ENCODE results near the gene CCDC197.

Gene CCDC197

DNA sequence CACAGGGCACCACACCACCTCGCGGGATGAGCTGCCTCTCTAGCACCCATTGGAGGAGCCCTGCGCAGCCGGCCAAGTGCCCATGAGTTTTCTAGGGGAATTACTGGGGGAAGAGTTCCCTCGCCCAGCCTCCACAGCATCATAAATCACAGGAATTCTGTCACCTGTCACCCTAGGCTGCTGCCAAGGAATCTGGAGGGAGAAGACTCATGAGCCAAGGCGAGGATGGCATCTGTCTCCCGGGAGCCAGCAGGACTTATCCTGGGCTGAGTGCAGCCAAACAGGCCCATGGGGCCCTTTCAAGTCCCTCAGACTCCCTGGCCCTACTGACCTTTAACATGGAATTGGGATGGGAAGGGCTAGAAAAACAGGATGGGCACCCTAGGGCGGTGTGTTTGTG, 21.2 kb downstream of the CCDC197 start:
- no peak overlapping the region for H3K4me3 ChIP-seq (ENCODE audit: low read length)
- TF ChIP-seq CTCF (conservative IDR thresholded peaks at IDR 0.05; ENCODE audit: low read length): no peak
- no peak for DNase-seq (ENCODE audit: low read depth)

DNA sequence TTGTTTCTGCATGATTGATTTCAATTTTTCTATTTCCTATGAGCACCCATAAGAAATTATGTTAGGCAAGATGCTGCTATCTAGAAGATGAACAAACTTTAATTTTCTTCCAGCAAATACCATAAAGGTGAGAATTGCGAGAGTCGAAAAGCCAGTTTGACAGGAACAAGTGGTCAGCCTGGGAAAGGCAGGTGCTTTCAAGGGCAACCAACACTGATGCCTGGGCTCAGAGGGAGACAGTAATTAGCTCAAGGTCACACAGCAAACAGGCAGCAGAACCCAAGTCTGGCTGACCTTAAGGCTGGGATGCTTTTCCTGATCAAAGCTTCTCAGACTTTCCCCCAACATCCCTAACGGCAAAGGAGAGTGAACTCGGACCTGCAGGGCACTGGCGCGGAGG, 22.2 kb downstream of the CCDC197 start:
- no peak for TF ChIP-seq CTCF (conservative IDR thresholded peaks at IDR 0.05; ENCODE audit: low read length)
- no peak for DNase-seq (ENCODE audit: low read depth)
- no peak overlapping the region for H3K4me3 ChIP-seq (ENCODE audit: low read length)

DNA sequence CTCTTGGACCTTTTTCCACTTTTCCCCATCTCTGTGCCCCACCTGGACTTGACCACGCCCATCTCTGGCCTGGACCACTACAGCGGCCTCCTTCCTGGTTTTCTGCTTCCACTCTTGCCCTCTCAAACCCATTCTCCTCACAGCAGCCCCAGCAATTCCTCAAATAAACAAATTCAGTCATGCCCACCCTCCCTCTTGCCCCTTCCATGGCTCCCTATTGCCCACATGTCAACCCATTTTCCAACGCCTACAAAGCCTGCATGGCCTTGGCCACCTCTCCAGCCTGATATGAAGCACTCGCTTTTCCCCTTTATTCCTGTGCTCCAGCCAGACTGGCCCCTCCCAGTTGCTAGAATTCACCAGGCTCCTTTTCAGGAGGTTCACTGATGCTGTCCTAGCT, 23.2 kb downstream of the CCDC197 start:
- DNase-seq (ENCODE audit: low read depth): no peak
- no peak overlapping the region for H3K4me3 ChIP-seq (ENCODE audit: low read length)
- TF ChIP-seq CTCF (conservative IDR thresholded peaks at IDR 0.05; ENCODE audit: low read length): no peak

DNA sequence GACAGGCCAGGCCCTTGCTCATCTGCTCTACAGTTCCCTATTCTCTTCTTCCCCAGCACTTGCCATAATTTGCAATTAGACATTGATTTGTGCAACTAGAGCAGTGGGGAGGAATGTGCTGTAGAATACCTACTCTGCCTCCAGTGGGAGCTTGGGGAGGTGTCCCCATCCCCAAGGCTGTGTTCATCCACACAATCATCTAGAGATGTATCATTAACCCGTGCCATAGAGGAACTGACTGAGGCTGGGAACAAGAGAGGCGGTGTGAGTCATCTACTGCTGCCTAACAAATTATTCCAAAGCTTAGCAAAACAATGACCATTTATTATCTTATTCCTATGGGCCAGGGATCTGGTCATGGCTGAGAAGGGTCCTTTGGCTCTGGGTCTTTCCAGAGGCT, 23.9 kb downstream of the CCDC197 start:
- DNase-seq (ENCODE audit: low read depth): no peak
- no peak for TF ChIP-seq CTCF (conservative IDR thresholded peaks at IDR 0.05; ENCODE audit: low read length)
- no peak overlapping the region for H3K4me3 ChIP-seq (ENCODE audit: low read length)

DNA sequence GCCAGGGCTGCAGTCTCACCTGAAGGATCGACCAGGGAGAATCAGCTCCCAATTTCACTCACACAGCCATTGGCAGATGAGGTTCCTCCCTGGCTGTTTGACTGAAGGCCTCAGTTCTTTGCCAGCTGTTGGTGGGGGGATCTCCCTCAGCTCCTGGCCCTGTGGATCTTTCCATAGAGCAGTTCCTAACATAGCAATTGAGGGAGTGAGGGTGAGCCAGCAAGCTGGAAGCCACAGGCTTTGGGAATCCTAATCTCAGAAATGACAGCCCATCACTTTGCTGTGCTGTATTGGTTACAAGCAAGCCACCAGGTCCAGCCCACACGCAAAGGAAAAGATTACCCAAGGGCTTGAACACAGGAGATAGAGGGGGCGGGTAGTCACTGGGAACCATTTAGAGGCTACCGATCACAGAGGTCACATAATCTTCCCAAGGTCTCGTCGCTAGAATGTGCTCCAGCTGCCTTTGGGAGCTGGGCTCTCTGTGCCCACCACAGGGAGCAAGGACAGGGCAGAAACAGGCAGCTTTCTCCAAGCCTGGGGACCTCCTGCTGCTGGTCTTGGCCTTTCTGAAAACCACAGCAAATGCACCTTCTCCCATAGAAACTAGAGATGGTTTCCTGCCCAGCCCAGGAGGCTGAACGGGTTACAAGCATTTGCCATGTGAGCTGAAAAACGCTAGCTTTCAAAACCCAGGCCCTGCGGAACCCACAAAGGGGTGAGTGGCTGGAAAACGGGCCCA, 24.5 kb downstream of the CCDC197 start:
- H3K4me3 ChIP-seq (ENCODE audit: low read length): no peak overlapping the region
- no peak for DNase-seq (ENCODE audit: low read depth)
- TF ChIP-seq CTCF (conservative IDR thresholded peaks at IDR 0.05; ENCODE audit: low read length): no peak

DNA sequence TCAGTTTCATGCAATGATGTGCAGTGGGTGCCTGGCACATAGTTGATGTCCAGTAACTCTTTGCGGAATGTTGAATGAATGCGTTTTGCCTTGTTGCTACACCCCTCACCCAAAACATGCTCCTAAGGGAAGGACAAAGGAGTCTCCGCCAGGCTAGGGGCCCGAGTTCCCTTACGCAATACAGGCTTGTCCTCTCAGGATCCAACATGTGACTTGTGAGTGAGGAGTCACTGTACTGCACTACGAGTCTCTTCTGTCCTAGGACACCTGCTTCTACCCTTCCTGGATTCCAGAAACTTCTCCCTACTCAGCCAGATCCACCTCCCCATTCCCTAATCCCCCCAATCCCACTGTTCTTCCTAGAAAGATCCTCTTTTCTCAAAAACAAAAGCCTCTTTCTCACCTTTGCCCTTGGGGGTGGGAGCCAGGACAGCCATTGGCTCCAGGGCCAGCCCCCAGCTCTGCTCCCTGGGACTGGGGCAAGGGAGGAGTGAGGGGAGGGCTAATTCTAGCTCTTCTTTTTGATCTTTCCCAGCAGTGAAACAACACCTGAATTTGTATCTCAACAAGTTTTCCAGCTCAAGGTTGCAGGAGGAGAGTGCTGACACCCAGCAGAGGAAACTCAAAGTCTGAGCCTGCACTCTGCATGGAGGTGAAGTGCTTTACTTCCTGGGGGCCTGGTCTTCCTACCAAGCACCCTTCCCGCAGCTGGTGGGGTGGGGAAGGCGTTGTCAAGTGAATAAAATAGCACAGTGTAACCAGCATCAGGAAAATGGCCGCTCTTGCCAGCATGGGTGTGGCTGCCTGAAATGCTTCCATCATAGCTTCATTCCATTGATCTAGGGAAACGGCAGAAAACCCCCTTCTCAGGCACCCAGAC, 25.7 kb downstream of the CCDC197 start:
- TF ChIP-seq CTCF (conservative IDR thresholded peaks at IDR 0.05; ENCODE audit: low read length): no peak
- H3K4me3 ChIP-seq (ENCODE audit: low read length): no peak overlapping the region
- no peak for DNase-seq (ENCODE audit: low read depth)

DNA sequence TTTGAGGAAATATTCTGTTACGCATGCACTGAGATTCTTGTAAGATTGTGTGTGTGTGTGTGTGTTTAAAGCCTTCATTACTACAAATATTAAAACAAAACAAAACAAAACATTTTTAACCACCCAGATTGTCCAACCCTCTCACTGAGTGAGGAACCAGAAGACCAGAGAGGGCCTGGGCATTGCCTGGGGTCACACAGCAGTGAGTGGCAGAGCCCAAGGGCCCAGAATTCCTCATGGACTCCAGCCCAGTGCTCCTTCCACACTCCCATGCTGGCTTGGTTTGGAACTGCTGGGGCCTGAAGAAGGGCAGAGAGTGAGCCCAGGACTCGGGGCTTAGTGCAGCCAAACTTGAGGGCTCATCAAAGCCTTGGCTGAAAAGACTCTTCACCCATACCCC, 27.4 kb downstream of the CCDC197 start:
- no peak for TF ChIP-seq CTCF (conservative IDR thresholded peaks at IDR 0.05; ENCODE audit: low read length)
- DNase-seq (ENCODE audit: low read depth): no peak
- H3K4me3 ChIP-seq (ENCODE audit: low read length): no peak overlapping the region

Data from AG10803 (cell line).